ENCODE measurements around the gene KCNQ1.

GRCh38 chr11:2781408-2782274 is 336.8 kb downstream of the KCNQ1 start:
- no peak for TF ChIP-seq EZH2phosphoT487 (conservative IDR thresholded peaks at IDR 0.05; ENCODE audit: low read length)
- no peak for TF ChIP-seq CTCF (IDR thresholded peaks at IDR 0.05; ENCODE audit: insufficient read depth, low read length, poor library complexity, severe bottlenecking)
